Muscle of arm (tissue), 12 donors: ENCODE data around the gene GALNT16. TPM values are rescaled to one million over a fixed set of nuclear protein-coding genes. Genes with fewer than 3 reads are reported as not detected.

Source experiments
- DNase-seq: peaks from one replicate; pipeline ENCODE4 v3.0.0-alpha.2; 2013
- polyA plus RNA-seq, 12 donors: library from polyadenylated mRNA; unstranded; fragments of 120-200 nt; gene quantifications; one replicate each; pipeline ENCODE4 v1.2.1, GENCODE V29; 2013; ENCODE audit not compliant: insufficient read length in 12 of 12

Gene GALNT16
- polyA plus RNA-seq, 12 donors = 21.3 to 64.5 (median 28.7) TPM; not detected in 1

- DNase-seq = no peak
These were observed 139.8 kb downstream of the GALNT16 start for GRCh38 chr14:69399750-69400149.

GRCh38 chr14:69400154-69400553 lies 140.2 kb downstream of the GALNT16 start:
- DNase-seq = no peak

DNA sequence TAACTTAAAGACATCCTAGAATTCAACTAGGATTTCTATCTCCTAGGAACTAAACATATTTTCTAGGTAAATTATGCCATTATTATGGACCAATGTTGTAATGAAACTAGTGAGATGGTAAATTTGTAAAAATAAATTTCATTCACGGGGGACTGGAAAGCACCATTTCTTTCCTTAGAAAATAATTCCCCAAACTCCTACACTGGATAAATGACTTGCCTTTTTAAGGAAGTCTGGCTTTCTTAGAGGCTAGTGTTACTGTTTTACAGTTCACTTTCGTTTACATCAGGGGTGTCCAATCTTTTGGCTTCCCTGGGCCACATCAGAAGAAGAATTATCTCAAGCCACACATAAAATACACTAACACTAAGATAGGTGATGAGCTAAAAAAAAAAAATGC lies 141.9 kb downstream of the GALNT16 start:
- no peak for DNase-seq

DNA sequence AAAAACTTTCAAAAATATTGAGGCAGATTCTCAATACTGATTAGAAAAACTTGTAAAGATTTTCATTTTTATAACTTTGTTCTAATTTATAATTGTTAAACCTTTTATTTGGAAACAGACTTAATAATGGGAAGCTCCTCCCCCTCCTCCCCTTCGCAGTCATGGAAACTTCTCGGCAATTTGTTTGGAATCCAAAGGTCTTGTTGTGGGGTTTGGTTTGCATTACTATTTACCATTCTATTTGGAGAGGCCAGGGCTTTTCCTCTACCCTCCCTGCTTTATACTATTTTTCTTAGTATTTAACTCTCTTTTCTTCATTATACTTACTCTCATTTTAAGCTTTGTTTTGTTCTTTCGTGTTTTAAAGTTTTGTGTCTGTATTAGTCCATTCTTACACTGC lies 144.5 kb downstream of the GALNT16 start:
- no peak for DNase-seq

DNA sequence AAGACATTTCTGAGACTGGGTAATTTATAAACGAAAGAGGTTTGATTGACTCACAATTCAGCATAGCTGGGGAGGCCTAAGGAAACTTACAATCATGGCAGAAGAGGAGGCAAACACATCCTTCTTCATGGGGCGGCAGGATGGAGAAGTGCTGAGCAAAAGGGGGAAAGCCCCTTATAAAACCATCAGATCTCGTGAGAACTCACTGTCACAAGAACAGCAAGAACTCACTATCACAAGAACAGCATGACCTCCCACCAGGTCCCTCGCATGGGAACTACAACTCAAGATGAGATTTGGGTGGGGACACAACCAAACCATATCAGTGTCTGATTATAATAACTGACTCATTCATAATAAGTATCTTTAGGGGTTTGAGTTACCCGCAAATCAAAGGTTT lies 144.9 kb downstream of the GALNT16 start:
- no peak for DNase-seq

GRCh38 chr14:69405762-69406161 lies 145.8 kb downstream of the GALNT16 start:
- DNase-seq = no peak

Other genes with a start within 250 kb of the GALNT16 start
- gene DCAF5, start 107.0 kb upstream of the GALNT16 start, polyA plus RNA-seq = 10 to 100 TPM in 11 of 12 donors, not detected in 1; 37.4 to 61.2 (median 45.2) TPM
- 10 to 100 TPM in 11 of 12 donors, not detected in 1; 14.8 to 21.1 (median 16.5) TPM for gene EXD2, start 68.7 kb upstream of the GALNT16 start, polyA plus RNA-seq
- gene ERH, start 138.1 kb downstream of the GALNT16 start, polyA plus RNA-seq = 100 to 1,000 TPM; 127 to 669 (median 174) TPM
- gene SLC39A9, start 138.5 kb downstream of the GALNT16 start, polyA plus RNA-seq = 10 to 100 TPM in 11 of 12 donors, not detected in 1; 27.0 to 41.5 (median 32.4) TPM
- 1 to 10 TPM in 1 of 12 donors, under 1 TPM in 9, not detected in 2; 0.48 to 1.2 (median 0.63) TPM for gene PLEKHD1, start 224.6 kb downstream of the GALNT16 start, polyA plus RNA-seq